Adrenal gland (tissue), 12 donors: Measurements from ENCODE around the gene GTF2F2. TPM values are rescaled to one million over a fixed set of nuclear protein-coding genes. Genes with fewer than 3 reads are reported as not detected.

Source experiments
- DNase-seq, 7 donors: peaks; one replicate each; pipeline ENCODE4 v3.0.0-alpha.2; 2019 to 2020
- H3K27ac ChIP-seq, 5 donors: fragments of 200-600 bp; sonication (generic) in 4 of 5; 1 replicate in 3 of 5; 2 replicates in 2 of 5; pipeline versions ENCODE4 v1.5.1 to v1.8.0; 2016 to 2020; ENCODE audit warnings: mild to moderate bottlenecking in 1 of 5
- H3K27me3 ChIP-seq: fragments of 200-600 bp; 2 replicates; pipeline ENCODE4 v1.8.0; 2021
- H3K36me3 ChIP-seq, 2 donors: fragments of 200-600 bp; replicated peaks in 1 of 2; 1 replicate in 1 of 2; 2 replicates in 1 of 2; pipeline versions ENCODE4 v1.5.1 to v1.8.0; 2018 to 2022
- H3K4me1 ChIP-seq, 2 donors: fragments of 200-600 bp; replicated peaks in 1 of 2; 1 replicate in 1 of 2; 2 replicates in 1 of 2; pipeline versions ENCODE4 v1.5.1 to v1.8.0; 2018 to 2021
- H3K4me3 ChIP-seq, 4 donors: fragments of 200-600 bp; sonication (generic) in 3 of 4; one replicate each; pipeline ENCODE4 v1.5.1; 2016 to 2018
- H3K9me3 ChIP-seq, 3 donors: fragments of 200-600 bp; sonication (generic) in 1 of 3; replicated peaks in 1 of 3; 1 replicate in 2 of 3; 2 replicates in 1 of 3; pipeline versions ENCODE4 v1.5.1 to v1.8.0; 2016 to 2021
- CTCF ChIP-seq, 6 experiments: fragments of 450-650 bp in 4 of 6; fragments of 200-600 bp in 2 of 6; sonication (generic) in 1 of 6; IDR thresholded peaks; 1 replicate in 5 of 6; 2 replicates in 1 of 6; pipeline versions ENCODE4 v1.5.1 to v1.8.0; 2016 to 2021; ENCODE audit warnings: antibody characterized with exemption in 6 of 6, mild to moderate bottlenecking in 2 of 6, moderate library complexity in 1 of 6
- POLR2A ChIP-seq, 2 donors: fragments of 450-650 bp; IDR thresholded peaks; one replicate each; pipeline ENCODE4 v1.6.1; 2017; ENCODE audit warnings: antibody characterized with exemption in 2 of 2, mild to moderate bottlenecking in 2 of 2, moderate library complexity in 1 of 2
- WGBS, 4 donors: extraction: QIAGEN DNeasy Blood & Tissue Kit in 2 of 4; methylation state at CpG; one replicate each; pipeline versions ENCODE4 v1.1.5 to v1.1.7; 2013 to 2017; 5-methylcytosine and 5-hydroxymethylcytosine counted together
- intact Hi-C, 2 donors: fragments of 100-400 bp; cut with DNase I; formaldehyde crosslinking; loops; one replicate each; pipeline versions ENCODE4 v1.14.1 to v1.15.0; 2022 to 2023
- polyA plus RNA-seq, 3 donors: library from polyadenylated mRNA; stranded (reverse); fragments of 200-250 nt in 2 of 3; fragments of 350-450 nt in 1 of 3; fragmentation: Illumina TruSeq in 1 of 3; extraction: RNeasy Lipid Tissue Mini Kit (QIAGEN cat#74804) in 1 of 3; gene quantifications; one replicate each; pipeline ENCODE4 v1.2.3, GENCODE V29; 2013 to 2014
- total RNA-seq, 9 donors: library from RNA; depleted of rRNA in 4 of 9; stranded (reverse); fragments of >200 nt in 4 of 9; fragments of 120-200 nt in 1 of 9; fragmentation: NEBNext Ultra II Directional in 1 of 9; extraction: Animal tissue kit (Norgen Biotek cat#: 25700) in 1 of 9; gene quantifications; one replicate each; pipeline versions ENCODE4 v1.1.0 to v1.2.4, GENCODE V29; 2013 to 2023
- donor health status: healthy with polysubstance abuse.
- donor health status: Bipolar disorder and iron deficiency.
- donor health status: DM: yes; HTN: yes; CAD: no.
- donor health status: DM: no; HTN: no; CAD: no.
- donor health status: DM: no; HTN: no; CAD: no.
- donor health status: DM: yes; HTN: yes; CAD: no.

Gene GTF2F2
- total and polyA plus RNA-seq, 12 donors: 11.4 to 34.4 (median 23.0) TPM

GRCh38 chr13:45078003-45078402, 42.3 kb upstream of the GTF2F2 start:
- Histone ChIP-seq H3K27ac (no peak overlapping the region), H3K27me3 (no peaks in the 10 kb centered on the region), H3K4me1 (no peaks in the 10 kb centered on the region), H3K9me3 (no peaks in the 10 kb centered on the region), H3K36me3 (no peaks in the 10 kb centered on the region), H3K4me3 (no peak overlapping the region)
- TF ChIP-seq CTCF (IDR thresholded peaks at IDR 0.05) (no peak), POLR2A (IDR thresholded peaks at IDR 0.05) (no peak)
- 69 to 83% (median 77%) methylated on average over 1 of the region's 1 CpG for WGBS, 4 donors
- intact Hi-C loops: no loop called here
- DNase-seq: no peak

GRCh38 chr13:45082964-45083363, 37.3 kb upstream of the GTF2F2 start:
- no peaks in the 10 kb centered on the region for H3K9me3 ChIP-seq
- H3K27me3 ChIP-seq: no peaks in the 10 kb centered on the region
- WGBS, 4 donors: 72 to 80% (median 74%) methylated on average over 6 of the region's 6 CpGs
- TF ChIP-seq CTCF (IDR thresholded peaks at IDR 0.05) (no peak), POLR2A (IDR thresholded peaks at IDR 0.05) (no peak)
- no peak for DNase-seq
- H3K4me3 ChIP-seq: no peak overlapping the region
- H3K4me1 ChIP-seq: no peaks in the 10 kb centered on the region
- intact Hi-C loops: no loop called here
- H3K36me3 ChIP-seq: no peaks in the 10 kb centered on the region
- H3K27ac ChIP-seq: no peak overlapping the region

- Histone ChIP-seq H3K9me3 (no peaks in the 10 kb centered on the region), H3K36me3 (no peaks in the 10 kb centered on the region), H3K4me1 (no peaks in the 10 kb centered on the region), H3K4me3 (no peak overlapping the region), H3K27me3 (no peaks in the 10 kb centered on the region), H3K27ac (no peak overlapping the region)
- no peak for TF ChIP-seq CTCF (IDR thresholded peaks at IDR 0.05)
- no peak for TF ChIP-seq POLR2A (IDR thresholded peaks at IDR 0.05)
- no peak for DNase-seq
- intact Hi-C loops: no loop called here
Measured at GRCh38 chr13:45084515-45084914, 35.8 kb upstream of the GTF2F2 start.

- 84 to 87% (median 86%) methylated on average over 3 of the region's 3 CpGs for WGBS, 4 donors
- no peak for DNase-seq
- TF ChIP-seq POLR2A (IDR thresholded peaks at IDR 0.05): no peak
- no peak for TF ChIP-seq CTCF (IDR thresholded peaks at IDR 0.05)
- H3K4me1 ChIP-seq: no peaks in the 10 kb centered on the region
- intact Hi-C loops: no loop called here
- no peak overlapping the region for H3K4me3 ChIP-seq
- H3K36me3 ChIP-seq: no peaks in the 10 kb centered on the region
- no peak overlapping the region for H3K27ac ChIP-seq
- no peaks in the 10 kb centered on the region for H3K9me3 ChIP-seq
- no peaks in the 10 kb centered on the region for H3K27me3 ChIP-seq
Measured at GRCh38 chr13:45086484-45086883, 33.8 kb upstream of the GTF2F2 start.
